HCT116 (cell line): Measurements from ENCODE around the gene KDM2B.

Source experiments
- CEBPB ChIP-seq: IDR thresholded peaks from 2 replicates; pipeline ENCODE4 v1.6.1; 2012; ENCODE audit warnings: low read depth
- CTCF ChIP-seq, 3 experiments: fragments of 200-600 bp in 1 of 3; sonication (generic) in 1 of 3; IDR thresholded peaks in 2 of 3; conservative IDR thresholded peaks in 1 of 3; 2 replicates each; pipeline ENCODE4 v1.5.1; 2012 to 2017; ENCODE audit warnings: low read depth in 2 of 3, low read length in 2 of 3, antibody characterized with exemption in 1 of 3, borderline replicate concordance in 1 of 3, control low read depth in 1 of 3, mild to moderate bottlenecking in 1 of 3, mixed read lengths in 1 of 3, mixed run types in 1 of 3, moderate library complexity in 1 of 3; ENCODE audit not compliant: insufficient read depth in 1 of 3
- EGR1 ChIP-seq: IDR thresholded peaks from 2 replicates; pipeline ENCODE4 v1.6.1; 2012; ENCODE audit warnings: low read depth
- ELF1 ChIP-seq: IDR thresholded peaks from 2 replicates; pipeline ENCODE4 v1.6.1; 2012; ENCODE audit warnings: low read depth, borderline replicate concordance
- EZH2 ChIP-seq: fragments of 200-600 bp; sonication (generic); IDR thresholded peaks from 2 replicates; pipeline ENCODE4 v1.6.1; 2017; ENCODE audit warnings: antibody characterized with exemption, mixed run types
- EZH2phosphoT487 ChIP-seq: fragments of 200-600 bp; IDR thresholded peaks from 2 replicates; pipeline ENCODE4 v1.6.1; 2018; ENCODE audit warnings: antibody characterized with exemption, borderline replicate concordance
- JUND ChIP-seq: IDR thresholded peaks from 2 replicates; pipeline ENCODE4 v1.6.1; 2012
- POLR2A ChIP-seq: IDR thresholded peaks from 2 replicates; pipeline ENCODE4 v1.7.0; 2011; ENCODE audit warnings: borderline replicate concordance; ENCODE audit not compliant: insufficient read depth, insufficient read length; ENCODE audit errors: extremely low read depth
- POLR2AphosphoS5 ChIP-seq: IDR thresholded peaks from 2 replicates; pipeline ENCODE4 v1.6.1; 2011; ENCODE audit warnings: mild to moderate bottlenecking, low read depth, low read length, moderate library complexity
- RAD21 ChIP-seq: IDR thresholded peaks from 2 replicates; pipeline ENCODE4 v1.6.1; 2012; ENCODE audit warnings: low read depth, mild to moderate bottlenecking
- REST ChIP-seq: IDR thresholded peaks from 2 replicates; pipeline ENCODE4 v1.6.1; 2012; ENCODE audit warnings: low read depth
- YY1 ChIP-seq: IDR thresholded peaks from 2 replicates; pipeline ENCODE4 v1.6.1; 2011; ENCODE audit warnings: low read length, low read depth, moderate library complexity, mild to moderate bottlenecking; ENCODE audit not compliant: insufficient replicate concordance; ENCODE audit errors: extremely low read depth
- ZNF274 ChIP-seq: fragments of 200-500 bp; sonication (Bioruptor generic); IDR thresholded peaks from 2 replicates; pipeline ENCODE4 v1.6.1; 2014; ENCODE audit warnings: mild to moderate bottlenecking, low read depth, low read length, inconsistent platforms

- TF ChIP-seq CTCF (IDR thresholded peaks at IDR 0.05 in 2 of 3, conservative IDR thresholded peaks at IDR 0.05 in 1 of 3; ENCODE audit: borderline replicate concordance in 1 of 3, insufficient read depth in 1 of 3, low read depth in 2 of 3, low read length in 2 of 3) (no peak), POLR2AphosphoS5 (no peak), POLR2A (no peak), YY1 (no peak), EZH2 (no peak), REST (no peak), EZH2phosphoT487 (no peak), EGR1 (no peak), ZNF274 (no peak), RAD21 (no peak), JUND (no peak), CEBPB (no peak), ELF1 (no peak)
Measured at GRCh38 chr12:121628037-121628436, 47.2 kb upstream of the KDM2B start.
